Cardiac muscle cell (in vitro differentiated cells and primary cell): ENCODE results near the gene LIF. TPM values are rescaled to one million over a fixed set of nuclear protein-coding genes. Genes with fewer than 3 reads are reported as not detected.
"Not testable (repeated sequence)": the region's sequence is repeated elsewhere in the genome, so short reads cannot be mapped to it uniquely, and the experiment has no call there.

Source experiments
- DNase-seq, 2 donors: peaks; one replicate each; pipeline versions ENCODE4 v3.0.0 to v3.0.0-alpha.2; 2010 to 2017; ENCODE audit warnings: low read depth in 1 of 2, low spot score in 1 of 2
- H3K27ac ChIP-seq: fragments of 200-600 bp; sonication (generic); 2 replicates; pipeline ENCODE4 v1.5.1; 2016
- H3K27me3 ChIP-seq: fragments of 200-600 bp; sonication (generic); 2 replicates; pipeline ENCODE4 v1.6.0; 2016; ENCODE audit warnings: control low read depth
- H3K36me3 ChIP-seq: fragments of 200-600 bp; sonication (generic); 2 replicates; pipeline ENCODE4 v1.5.1; 2016; ENCODE audit warnings: control low read depth
- H3K4me1 ChIP-seq: fragments of 200-600 bp; sonication (generic); 2 replicates; pipeline ENCODE4 v1.8.1; 2017; ENCODE audit warnings: low read depth, mild to moderate bottlenecking, mixed run types
- H3K4me3 ChIP-seq: fragments of 200-600 bp; sonication (generic); 2 replicates; pipeline ENCODE4 v1.5.1; 2016; ENCODE audit warnings: mild to moderate bottlenecking
- H3K9me3 ChIP-seq: fragments of 200-600 bp; sonication (generic); 2 replicates; pipeline ENCODE4 v1.5.1; 2017; ENCODE audit warnings: low read depth, mild to moderate bottlenecking, control low read depth
- polyA plus RNA-seq: library from polyadenylated mRNA; unstranded; fragments of >200 nt; fragmentation: Nextera tagmentation; extraction: Ambion mirVana; gene quantifications from 2 replicates; pipeline ENCODE4 v1.2.1, GENCODE V29; 2016
- total RNA-seq: library from RNA; depleted of rRNA; stranded (reverse); fragments of >200 nt; gene quantifications from 2 replicates; pipeline ENCODE4 v1.2.3, GENCODE V29; 2016
- TF ChIP-seq, protein P1 (sequence below): IDR thresholded peaks from 2 replicates; pipeline ENCODE4 v1.5.1; 2012; ENCODE audit warnings: low read depth, mild to moderate bottlenecking, low read length

Gene LIF
- total and polyA plus RNA-seq, 2 experiments from 2014 or later, result 1.0 to 1.7 TPM

DNA sequence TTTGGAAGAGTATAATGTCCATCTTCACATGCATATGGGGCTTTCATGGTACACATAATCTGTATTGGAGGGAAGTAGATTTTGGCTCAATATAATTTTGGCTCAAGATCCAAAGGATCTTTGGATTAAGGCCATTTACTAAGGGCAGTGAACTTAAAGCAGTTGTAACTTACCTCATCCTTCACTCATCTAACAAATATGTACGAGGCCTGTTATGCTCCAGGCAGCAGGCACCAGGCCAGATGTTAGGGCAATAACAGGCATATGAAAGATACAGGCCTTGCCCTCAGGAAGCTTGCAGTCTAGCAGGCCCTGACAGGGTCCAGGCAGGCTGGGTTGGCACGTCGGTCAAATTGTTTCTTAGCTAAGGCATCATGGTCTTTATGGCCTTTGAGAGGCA, 44.6 kb downstream of the LIF start:
- TF ChIP-seq, protein P1, sequence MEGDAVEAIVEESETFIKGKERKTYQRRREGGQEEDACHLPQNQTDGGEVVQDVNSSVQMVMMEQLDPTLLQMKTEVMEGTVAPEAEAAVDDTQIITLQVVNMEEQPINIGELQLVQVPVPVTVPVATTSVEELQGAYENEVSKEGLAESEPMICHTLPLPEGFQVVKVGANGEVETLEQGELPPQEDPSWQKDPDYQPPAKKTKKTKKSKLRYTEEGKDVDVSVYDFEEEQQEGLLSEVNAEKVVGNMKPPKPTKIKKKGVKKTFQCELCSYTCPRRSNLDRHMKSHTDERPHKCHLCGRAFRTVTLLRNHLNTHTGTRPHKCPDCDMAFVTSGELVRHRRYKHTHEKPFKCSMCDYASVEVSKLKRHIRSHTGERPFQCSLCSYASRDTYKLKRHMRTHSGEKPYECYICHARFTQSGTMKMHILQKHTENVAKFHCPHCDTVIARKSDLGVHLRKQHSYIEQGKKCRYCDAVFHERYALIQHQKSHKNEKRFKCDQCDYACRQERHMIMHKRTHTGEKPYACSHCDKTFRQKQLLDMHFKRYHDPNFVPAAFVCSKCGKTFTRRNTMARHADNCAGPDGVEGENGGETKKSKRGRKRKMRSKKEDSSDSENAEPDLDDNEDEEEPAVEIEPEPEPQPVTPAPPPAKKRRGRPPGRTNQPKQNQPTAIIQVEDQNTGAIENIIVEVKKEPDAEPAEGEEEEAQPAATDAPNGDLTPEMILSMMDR, result no peak
- peak in 1 of 2 donors; percentile 85 for DNase-seq
- H3K4me3 ChIP-seq, result no peak overlapping the region
- no peaks in the 10 kb centered on the region for H3K9me3 ChIP-seq
- H3K27ac ChIP-seq, result peak overlapping the region; percentile 46
- peaks cover 2% of the 10 kb centered on the region for H3K4me1 ChIP-seq
- H3K27me3 ChIP-seq, result no peaks in the 10 kb centered on the region
- no peaks in the 10 kb centered on the region for H3K36me3 ChIP-seq

- not testable (repeated sequence) for H3K4me3 ChIP-seq, H3K27me3 ChIP-seq, DNase-seq, H3K4me1 ChIP-seq, H3K27ac ChIP-seq, H3K36me3 ChIP-seq, H3K9me3 ChIP-seq
Observed at GRCh38 chr22:30200905-30201304, 45.7 kb downstream of the LIF start.

DNA sequence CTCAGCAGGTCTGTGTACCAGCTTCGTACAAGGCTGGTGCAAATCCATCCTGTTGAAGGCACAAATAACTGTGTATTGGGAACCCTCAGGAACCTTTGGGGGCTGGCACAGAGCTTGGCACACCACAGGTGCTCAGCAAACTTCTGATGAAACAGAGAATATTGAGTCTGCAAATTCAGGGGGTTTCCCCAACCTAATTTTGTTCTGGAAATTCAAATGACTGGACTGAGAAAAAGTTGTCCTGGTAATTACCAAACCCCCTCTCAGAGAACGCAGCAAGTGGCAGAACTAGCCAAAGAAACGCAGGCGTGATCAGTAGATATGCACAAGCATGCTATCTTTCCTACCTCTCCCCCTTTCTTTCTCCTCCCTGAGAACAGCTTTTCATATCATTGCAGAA, 47.6 kb downstream of the LIF start:
- Histone ChIP-seq H3K4me1 (peaks cover 16% of the 10 kb centered on the region), H3K9me3 (no peaks in the 10 kb centered on the region), H3K27ac (no peak overlapping the region), H3K27me3 (no peaks in the 10 kb centered on the region), H3K4me3 (no peak overlapping the region), H3K36me3 (no peaks in the 10 kb centered on the region)
- DNase-seq, result no peak
- TF ChIP-seq, protein P1, result no peak

- TF ChIP-seq, protein P1, result no peak
- Histone ChIP-seq H3K4me1 (peaks cover 16% of the 10 kb centered on the region), H3K9me3 (no peaks in the 10 kb centered on the region), H3K4me3 (no peak overlapping the region), H3K27ac (no peak overlapping the region), H3K36me3 (no peaks in the 10 kb centered on the region), H3K27me3 (no peaks in the 10 kb centered on the region)
- DNase-seq, result no peak
Observed at GRCh38 chr22:30198152-30198825, 48.3 kb downstream of the LIF start.

DNA sequence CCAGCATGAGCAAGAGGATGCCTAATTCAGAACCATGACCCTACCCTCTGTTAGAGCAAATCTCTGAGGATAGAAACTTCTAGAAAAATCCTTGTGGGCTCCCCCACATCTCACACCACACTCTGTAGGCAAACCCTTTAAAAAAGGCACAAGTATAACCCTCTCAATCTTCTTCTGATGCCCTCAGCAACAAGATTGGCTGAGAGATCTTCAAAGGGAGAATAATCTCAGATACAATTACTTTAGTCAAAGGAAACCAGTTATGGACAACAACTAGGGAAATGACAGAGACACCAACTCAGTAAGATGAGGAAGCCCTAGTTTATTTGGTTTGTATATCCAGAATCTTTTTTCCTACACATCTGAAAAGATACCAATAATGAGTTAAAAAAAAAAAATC, 49.2 kb downstream of the LIF start:
- no peaks in the 10 kb centered on the region for H3K27me3 ChIP-seq
- H3K4me1 ChIP-seq, result peaks cover 13% of the 10 kb centered on the region
- H3K27ac ChIP-seq, result no peak overlapping the region
- H3K4me3 ChIP-seq, result no peak overlapping the region
- DNase-seq, result no peak
- no peaks in the 10 kb centered on the region for H3K9me3 ChIP-seq
- no peaks in the 10 kb centered on the region for H3K36me3 ChIP-seq
- TF ChIP-seq, protein P1, result no peak

DNA sequence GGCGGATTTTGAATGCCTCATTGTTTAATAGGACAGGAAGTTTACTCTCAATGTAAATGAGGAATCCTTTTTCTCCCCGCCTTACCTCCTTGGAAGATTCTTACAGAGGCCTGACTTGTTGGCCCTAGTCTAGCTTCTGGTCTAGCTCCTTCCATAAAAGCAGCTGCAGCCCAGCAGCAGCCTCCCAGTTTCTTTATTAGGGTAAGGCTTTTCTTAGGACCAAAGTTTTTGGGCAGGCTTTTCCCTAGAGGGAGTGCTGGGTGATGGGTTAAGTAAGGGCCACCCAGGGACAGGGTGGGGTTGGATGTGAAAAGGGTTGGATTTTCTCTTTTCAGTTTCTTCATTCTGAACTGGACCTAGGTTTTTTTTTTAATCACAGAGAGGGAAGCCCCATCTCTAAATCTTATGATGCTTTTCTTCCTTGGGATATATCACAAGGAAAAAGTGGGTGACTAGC, 49.7 kb downstream of the LIF start:
- H3K27me3 ChIP-seq, result no peaks in the 10 kb centered on the region
- TF ChIP-seq, protein P1, result no peak
- peaks cover 13% of the 10 kb centered on the region for H3K4me1 ChIP-seq
- DNase-seq, result no peak
- H3K27ac ChIP-seq, result no peak overlapping the region
- no peaks in the 10 kb centered on the region for H3K9me3 ChIP-seq
- no peaks in the 10 kb centered on the region for H3K36me3 ChIP-seq
- no peak overlapping the region for H3K4me3 ChIP-seq
